Esophagus muscularis mucosa (tissue), 4 donors: Measurements from ENCODE around the gene PCBP3. TPM values are rescaled to one million over a fixed set of nuclear protein-coding genes. Genes with fewer than 3 reads are reported as not detected.
A peak's percentile ranks its signal among the peaks of the same experiment; 100 is the strongest.
"Not testable (repeated sequence)": the region's sequence is repeated elsewhere in the genome, so short reads cannot be mapped to it uniquely, and the experiment has no call there.

Experiments used
- DNase-seq: peaks from one replicate; pipeline ENCODE4 v3.0.0-alpha.2; 2017; ENCODE audit errors: extremely low spot score
- H3K27ac ChIP-seq, 4 donors: fragments of 200-600 bp; sonication (generic); replicated peaks in 1 of 4; 1 replicate in 3 of 4; 2 replicates in 1 of 4; pipeline ENCODE4 v1.5.1; 2016 to 2019; ENCODE audit warnings: mild to moderate bottlenecking in 1 of 4
- H3K27me3 ChIP-seq, 4 donors: fragments of 200-600 bp; sonication (generic); one replicate each; pipeline versions ENCODE4 v1.5.1 to v1.6.0; 2016 to 2019
- H3K36me3 ChIP-seq, 4 donors: fragments of 200-600 bp; sonication (generic); one replicate each; pipeline ENCODE4 v1.5.1; 2016 to 2019
- H3K4me1 ChIP-seq, 4 donors: fragments of 200-600 bp; sonication (generic); one replicate each; pipeline ENCODE4 v1.5.1; 2016 to 2019
- H3K4me3 ChIP-seq, 4 donors: fragments of 200-600 bp; sonication (generic); 1 replicate in 2 of 4; 2 replicates in 2 of 4; pipeline ENCODE4 v1.5.1; 2016 to 2019; ENCODE audit warnings: mild to moderate bottlenecking in 4 of 4, moderate library complexity in 1 of 4
- H3K9me3 ChIP-seq, 4 donors: fragments of 200-600 bp; sonication (generic); 1 replicate in 3 of 4; 2 replicates in 1 of 4; pipeline ENCODE4 v1.5.1; 2016 to 2019
- CTCF ChIP-seq, 3 experiments: fragments of 200-600 bp in 2 of 3; fragments of 450-650 bp in 1 of 3; sonication (generic) in 2 of 3; IDR thresholded peaks; one replicate each; pipeline ENCODE4 v1.5.1; 2017 to 2019; ENCODE audit warnings: antibody characterized with exemption in 3 of 3, mild to moderate bottlenecking in 2 of 3, moderate library complexity in 1 of 3
- EP300 ChIP-seq: sonication (generic); formaldehyde crosslinking; IDR thresholded peaks from one replicate; pipeline ENCODE4 v1.6.1; 2017; ENCODE audit warnings: antibody characterized with exemption
- POLR2A ChIP-seq: fragments of 450-650 bp; IDR thresholded peaks from one replicate; pipeline ENCODE4 v1.6.1; 2017; ENCODE audit warnings: antibody characterized with exemption, moderate library complexity, mild to moderate bottlenecking, low read depth
- POLR2AphosphoS5 ChIP-seq, 2 donors: sonication (generic); formaldehyde crosslinking; IDR thresholded peaks; one replicate each; pipeline ENCODE4 v1.6.1; 2017; ENCODE audit warnings: antibody characterized with exemption in 2 of 2
- WGBS: methylation state at CpG from one replicate; pipeline ENCODE4 v1.1.5; 2018; 5-methylcytosine and 5-hydroxymethylcytosine counted together
- intact Hi-C: fragments of 100-400 bp; cut with DNase I; formaldehyde crosslinking; loops from one replicate; pipeline ENCODE4 v1.15.1; 2023
- total RNA-seq, 4 donors: library from RNA; depleted of rRNA; stranded (reverse); fragments of >200 nt; gene quantifications; one replicate each; pipeline versions ENCODE4 v1.1.0 to v1.2.1, GENCODE V29; 2016

PCBP3 gene
- total RNA-seq, 4 donors from 2014 or later: 7.5 to 9.2 (median 8.1) TPM

GRCh38 chr21:45644041-45644906 lies 749 bp downstream of the PCBP3 start:
- Histone ChIP-seq H3K27me3 (peaks cover 0 to 41% (median 5%) of the 10 kb centered on the region in 4 donors), H3K4me1 (peaks cover 6 to 30% (median 25%) of the 10 kb centered on the region in 4 donors), H3K27ac (peak overlapping the region; percentile 58 to 82 (median 80)), H3K4me3 (peak overlapping the region; percentile 59 to 84 (median 64)), H3K9me3 (no peaks in the 10 kb centered on the region), H3K36me3 (no peaks in the 10 kb centered on the region)
- WGBS: 26% methylated on average over 14 of the region's 56 CpGs
- no peak for DNase-seq
- intact Hi-C loops: loop anchor here (5.0 kb wide), 1 partner anchor 87 kb away; no protein-coding TSS in a partner anchor
- TF ChIP-seq EP300 (no peak), POLR2A (no peak), CTCF (IDR thresholded peaks at IDR 0.05) (no peak), POLR2AphosphoS5 (IDR thresholded peaks at IDR 0.05) (no peak)

- H3K4me1 ChIP-seq: peaks cover 0 to 11% (median 4%) of the 10 kb centered on the region in 4 donors
- H3K27me3 ChIP-seq: no peaks in the 10 kb centered on the region
- intact Hi-C loops: no loop called here
- no peaks in the 10 kb centered on the region for H3K36me3 ChIP-seq
- WGBS: 78% methylated on average over 2 of the region's 2 CpGs
- H3K4me3 ChIP-seq: no peak overlapping the region
- H3K27ac ChIP-seq: no peak overlapping the region
- no peak for DNase-seq
- TF ChIP-seq POLR2AphosphoS5 (IDR thresholded peaks at IDR 0.05): no peak
- no peak for TF ChIP-seq EP300
- TF ChIP-seq CTCF (IDR thresholded peaks at IDR 0.05): no peak
- TF ChIP-seq POLR2A: no peak
- H3K9me3 ChIP-seq: no peaks in the 10 kb centered on the region
Observed at GRCh38 chr21:45651921-45652320, 8.4 kb downstream of the PCBP3 start.

GRCh38 chr21:45655124-45655523 lies 11.6 kb downstream of the PCBP3 start:
- H3K27ac ChIP-seq: no peak overlapping the region
- H3K36me3 ChIP-seq: no peaks in the 10 kb centered on the region
- intact Hi-C loops: no loop called here
- 56% methylated on average over 4 of the region's 4 CpGs for WGBS
- TF ChIP-seq EP300 (no peak), POLR2A (no peak), CTCF (IDR thresholded peaks at IDR 0.05) (no peak), POLR2AphosphoS5 (IDR thresholded peaks at IDR 0.05) (no peak)
- no peak for DNase-seq
- H3K4me1 ChIP-seq: peaks cover 0 to 11% (median 4%) of the 10 kb centered on the region in 4 donors
- H3K4me3 ChIP-seq: no peak overlapping the region
- no peaks in the 10 kb centered on the region for H3K9me3 ChIP-seq
- H3K27me3 ChIP-seq: no peaks in the 10 kb centered on the region

GRCh38 chr21:45656114-45656513 lies 12.6 kb downstream of the PCBP3 start:
- DNase-seq, intact Hi-C loops, H3K27me3 ChIP-seq, H3K27ac ChIP-seq, H3K36me3 ChIP-seq, H3K4me3 ChIP-seq, H3K9me3 ChIP-seq: not testable (repeated sequence)
- H3K4me1 ChIP-seq: peaks cover 0 to 11% (median 4%) of the 10 kb centered on the region in 4 donors
- WGBS: 84% methylated on average over 3 of the region's 3 CpGs

GRCh38 chr21:45661913-45662622 lies 18.5 kb downstream of the PCBP3 start:
- intact Hi-C loops, H3K4me3 ChIP-seq, DNase-seq, H3K4me1 ChIP-seq, H3K27me3 ChIP-seq, H3K9me3 ChIP-seq, H3K36me3 ChIP-seq, H3K27ac ChIP-seq: not testable (repeated sequence)
- WGBS: 87% methylated on average over 4 of the region's 4 CpGs

- intact Hi-C loops: not testable (repeated sequence)
- WGBS: 92% methylated on average over 10 of the region's 10 CpGs
Observed at GRCh38 chr21:45662623-45663245, 19.2 kb downstream of the PCBP3 start.

More at GRCh38 chr21:45662623-45663245, 19.2 kb downstream of the PCBP3 start:
- H3K27ac ChIP-seq, H3K36me3 ChIP-seq, H3K4me3 ChIP-seq, H3K27me3 ChIP-seq, H3K4me1 ChIP-seq, DNase-seq: not testable (repeated sequence)
- H3K9me3 ChIP-seq: peaks cover 0 to 13% (median 4%) of the 10 kb centered on the region in 4 donors
